Pancreas (tissue), 10 donors: Measurements from ENCODE around the gene POU2AF1. TPM values are rescaled to one million over a fixed set of nuclear protein-coding genes. Genes with fewer than 3 reads are reported as not detected.

ENCODE experiments used
- ATAC-seq, 4 donors: fragments of 200-7000 bp; cut with Tn5 transposase; one replicate each; pipeline versions ENCODE4 v1.8.0 to v1.9.1; 2020; ENCODE audit warnings: mild to moderate bottlenecking in 4 of 4, moderate library complexity in 4 of 4
- DNase-seq, 6 donors: peaks; one replicate each; pipeline ENCODE4 v3.0.0-alpha.2; 2020
- FAIRE-seq: peaks from 2 replicates; lab custom pipeline; 2012; peaks lifted over from hg19 to GRCh38; lab: Jason Lieb, UNC
- H3K27ac ChIP-seq, 4 donors: fragments of 200-600 bp; sonication (generic); 1 replicate in 3 of 4; 2 replicates in 1 of 4; pipeline versions ENCODE4 v1.5.0 to v1.8.0; 2020
- H3K27me3 ChIP-seq, 4 donors: fragments of 200-600 bp; one replicate each; pipeline ENCODE4 v1.8.0; 2021
- H3K36me3 ChIP-seq, 3 donors: fragments of 200-600 bp; sonication (generic) in 1 of 3; one replicate each; pipeline versions ENCODE4 v1.5.0 to v1.8.0; 2020 to 2021
- H3K4me1 ChIP-seq, 3 donors: fragments of 200-600 bp; one replicate each; pipeline ENCODE4 v1.8.0; 2021
- H3K4me3 ChIP-seq, 4 donors: fragments of 200-600 bp; sonication (generic) in 2 of 4; one replicate each; pipeline versions ENCODE4 v1.5.0 to v1.8.0; 2020 to 2021
- H3K9me3 ChIP-seq, 4 donors: fragments of 200-600 bp; one replicate each; pipeline ENCODE4 v1.8.0; 2021
- WGBS, 2 donors: extraction: QIAGEN DNeasy Blood & Tissue Kit; methylation state at CpG; one replicate each; pipeline ENCODE4 v1.1.7; 2013; 5-methylcytosine and 5-hydroxymethylcytosine counted together
- intact Hi-C, 3 donors: fragments of 100-400 bp; cut with DNase I; formaldehyde crosslinking; loops; one replicate each; pipeline versions ENCODE4 v1.11.1 to v1.14.2; 2022
- polyA plus RNA-seq, 2 donors: library from polyadenylated mRNA; stranded (reverse); fragments of 200-250 nt; gene quantifications; one replicate each; pipeline ENCODE4 v1.2.3, GENCODE V29; 2013
- total RNA-seq, 6 donors: library from RNA; stranded (reverse); fragmentation: NEBNext Ultra II Directional in 4 of 6; extraction: Animal tissue kit (Norgen Biotek cat#: 25700) in 4 of 6; gene quantifications; one replicate each; pipeline versions ENCODE4 v1.2.1 to v1.2.4, GENCODE V29; 2021 to 2023
- TF ChIP-seq, protein P1 (sequence below), 4 donors: fragments of 200-600 bp; sonication (generic) in 3 of 4; IDR thresholded peaks; one replicate each; pipeline versions ENCODE4 v1.5.0 to v1.8.0; 2021; ENCODE audit warnings: antibody characterized with exemption in 4 of 4
- donor health status: healthy with polysubstance abuse.
- donor health status: DM: no; HTN: no; CAD: no; lungs with moderate emphysema.
- donor health status: DM: no; HTN: no; CAD: no.
- donor health status: control.
- donor health status: control.
- donor health status: Bipolar disorder and iron deficiency.
- donor health status: DM: yes; HTN: yes; CAD: no.
- donor health status: DM: no; HTN: no; CAD: no.
- donor health status: DM: no; HTN: no; CAD: no.
- donor health status: DM: yes; HTN: yes; CAD: no.

The POU2AF1 gene
- total and polyA plus RNA-seq, 8 donors = 0.08 to 2.2 (median 0.41) TPM

- intact Hi-C loops = no loop called here
- no peak for FAIRE-seq
Observed at GRCh38 chr11:111416231-111416960, 37.3 kb upstream of the POU2AF1 start.

GRCh38 chr11:111414936-111415335 is 35.9 kb upstream of the POU2AF1 start:
- intact Hi-C loops = no loop called here

More at GRCh38 chr11:111416231-111416960, 37.3 kb upstream of the POU2AF1 start:
- H3K9me3 ChIP-seq = no peaks in the 10 kb centered on the region
- ATAC-seq = no peak
- H3K36me3 ChIP-seq = no peaks in the 10 kb centered on the region
- DNase-seq = no peak
- peaks cover 18 to 23% (median 21%) of the 10 kb centered on the region in 3 donors for H3K4me1 ChIP-seq
- TF ChIP-seq, protein P1, sequence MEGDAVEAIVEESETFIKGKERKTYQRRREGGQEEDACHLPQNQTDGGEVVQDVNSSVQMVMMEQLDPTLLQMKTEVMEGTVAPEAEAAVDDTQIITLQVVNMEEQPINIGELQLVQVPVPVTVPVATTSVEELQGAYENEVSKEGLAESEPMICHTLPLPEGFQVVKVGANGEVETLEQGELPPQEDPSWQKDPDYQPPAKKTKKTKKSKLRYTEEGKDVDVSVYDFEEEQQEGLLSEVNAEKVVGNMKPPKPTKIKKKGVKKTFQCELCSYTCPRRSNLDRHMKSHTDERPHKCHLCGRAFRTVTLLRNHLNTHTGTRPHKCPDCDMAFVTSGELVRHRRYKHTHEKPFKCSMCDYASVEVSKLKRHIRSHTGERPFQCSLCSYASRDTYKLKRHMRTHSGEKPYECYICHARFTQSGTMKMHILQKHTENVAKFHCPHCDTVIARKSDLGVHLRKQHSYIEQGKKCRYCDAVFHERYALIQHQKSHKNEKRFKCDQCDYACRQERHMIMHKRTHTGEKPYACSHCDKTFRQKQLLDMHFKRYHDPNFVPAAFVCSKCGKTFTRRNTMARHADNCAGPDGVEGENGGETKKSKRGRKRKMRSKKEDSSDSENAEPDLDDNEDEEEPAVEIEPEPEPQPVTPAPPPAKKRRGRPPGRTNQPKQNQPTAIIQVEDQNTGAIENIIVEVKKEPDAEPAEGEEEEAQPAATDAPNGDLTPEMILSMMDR (IDR thresholded peaks at IDR 0.05) = no peak
- no peaks in the 10 kb centered on the region for H3K27me3 ChIP-seq
- H3K27ac ChIP-seq = peak overlapping the region in 1 of 4 donors; percentile 42
- H3K4me3 ChIP-seq = no peak overlapping the region
- 88 to 94% methylated on average over 16 of the region's 16 CpGs for WGBS, 2 donors

GRCh38 chr11:111414267-111414931 is 35.3 kb upstream of the POU2AF1 start:
- Histone ChIP-seq H3K36me3 (no peaks in the 10 kb centered on the region), H3K4me1 (peaks cover 15 to 20% (median 16%) of the 10 kb centered on the region in 3 donors), H3K9me3 (no peaks in the 10 kb centered on the region), H3K27me3 (no peaks in the 10 kb centered on the region), H3K4me3 (no peak overlapping the region), H3K27ac (no peak overlapping the region)
- TF ChIP-seq, protein P1 (IDR thresholded peaks at IDR 0.05) = no peak
- intact Hi-C loops = no loop called here
- ATAC-seq (no peak), DNase-seq (no peak), FAIRE-seq (no peak)
- 86 to 94% methylated on average over 9 of the region's 9 CpGs for WGBS, 2 donors

More at GRCh38 chr11:111414936-111415335, 35.9 kb upstream of the POU2AF1 start:
- FAIRE-seq = no peak
- no peak for DNase-seq
- H3K4me3 ChIP-seq = no peak overlapping the region
- H3K27ac ChIP-seq = no peak overlapping the region
- no peaks in the 10 kb centered on the region for H3K9me3 ChIP-seq
- ATAC-seq = no peak
- no peaks in the 10 kb centered on the region for H3K27me3 ChIP-seq
- H3K4me1 ChIP-seq = peaks cover 18 to 23% (median 20%) of the 10 kb centered on the region in 3 donors
- no peaks in the 10 kb centered on the region for H3K36me3 ChIP-seq
- TF ChIP-seq, protein P1 (IDR thresholded peaks at IDR 0.05) = no peak
- 74 to 90% methylated on average over 3 of the region's 3 CpGs for WGBS, 2 donors

- ATAC-seq (no peak), DNase-seq (no peak), FAIRE-seq (no peak)
- Histone ChIP-seq H3K27ac (no peak overlapping the region), H3K4me1 (peaks cover 9 to 20% (median 11%) of the 10 kb centered on the region in 3 donors), H3K27me3 (no peaks in the 10 kb centered on the region), H3K4me3 (no peak overlapping the region), H3K9me3 (no peaks in the 10 kb centered on the region), H3K36me3 (no peaks in the 10 kb centered on the region)
- intact Hi-C loops = no loop called here
- WGBS, 2 donors = 74 to 78% methylated on average over 7 of the region's 7 CpGs
- TF ChIP-seq, protein P1 (IDR thresholded peaks at IDR 0.05) = no peak
Observed at GRCh38 chr11:111413849-111414248, 34.8 kb upstream of the POU2AF1 start.
